NK-92 (cell line): ENCODE results near the gene SLC25A26.

ENCODE experiments used
- DNase-seq: peaks from one replicate; lab custom pipeline; 2025; ENCODE audit not compliant: unreplicated experiment; lab: John Stamatoyannopoulos, UW

SLC25A26 gene

GRCh38 chr3:66427951-66428474 lies 207.2 kb downstream of the SLC25A26 start:
- no peak for DNase-seq
